ENCODE measurements around the gene OPRM1.

OPRM1 gene

GRCh38 chr6:154010371-154010770 lies 28.7 kb upstream of the OPRM1 start:
- no peak for DNase-seq (ENCODE audit: low spot score)

GRCh38 chr6:154012852-154013251 lies 26.2 kb upstream of the OPRM1 start:
- TF ChIP-seq CTCF (IDR thresholded peaks at IDR 0.05): no peak
- H3K4me3 ChIP-seq: no peak overlapping the region
- no peak overlapping the region for H3K27ac ChIP-seq
- DNase-seq (ENCODE audit: low spot score): no peak

More at GRCh38 chr6:154010371-154010770, 28.7 kb upstream of the OPRM1 start:
- TF ChIP-seq CTCF (IDR thresholded peaks at IDR 0.05): no peak
- no peak overlapping the region for H3K4me3 ChIP-seq
- no peak overlapping the region for H3K27ac ChIP-seq

- no peak for DNase-seq (ENCODE audit: low spot score)
- H3K27ac ChIP-seq: no peak overlapping the region
- no peak overlapping the region for H3K4me3 ChIP-seq
- TF ChIP-seq CTCF (IDR thresholded peaks at IDR 0.05): no peak
Measured at GRCh38 chr6:154017786-154018185, 21.3 kb upstream of the OPRM1 start.

- no peak for DNase-seq (ENCODE audit: low spot score)
- no peak for TF ChIP-seq CTCF (IDR thresholded peaks at IDR 0.05)
Measured at GRCh38 chr6:154030646-154031045, 8.4 kb upstream of the OPRM1 start.

GRCh38 chr6:154041001-154041400 lies 2.0 kb downstream of the OPRM1 start:
- DNase-seq (ENCODE audit: low spot score): no peak
- TF ChIP-seq CTCF (IDR thresholded peaks at IDR 0.05): no peak
- H3K27ac ChIP-seq: no peak overlapping the region
- no peak overlapping the region for H3K4me3 ChIP-seq

More at GRCh38 chr6:154030646-154031045, 8.4 kb upstream of the OPRM1 start:
- H3K27ac ChIP-seq: no peak overlapping the region
- H3K4me3 ChIP-seq: no peak overlapping the region

GRCh38 chr6:154053141-154053540 lies 14.1 kb downstream of the OPRM1 start:
- Histone ChIP-seq H3K27ac (no peak overlapping the region), H3K4me3 (no peak overlapping the region)
- TF ChIP-seq CTCF (IDR thresholded peaks at IDR 0.05): no peak
- DNase-seq (ENCODE audit: low spot score): no peak

GRCh38 chr6:154056536-154056935 lies 17.5 kb downstream of the OPRM1 start:
- no peak for DNase-seq (ENCODE audit: low spot score)
- Histone ChIP-seq H3K27ac (no peak overlapping the region), H3K4me3 (no peak overlapping the region)
- no peak for TF ChIP-seq CTCF (IDR thresholded peaks at IDR 0.05)
